HG03095 (cell line): ENCODE data around the gene EIF4E1B.

Experiments used
- ATAC-seq: cut with Tn5 transposase; IDR thresholded peaks from one replicate; pipeline ENCODE4 v1.9.1; 2021; ENCODE audit warnings: moderate library complexity; ENCODE audit not compliant: unreplicated experiment

EIF4E1B gene

GRCh38 chr5:176660860-176661641 lies 30.6 kb downstream of the EIF4E1B start:
- peak; percentile 62 for ATAC-seq

- ATAC-seq = no peak
These were observed 31.2 kb downstream of the EIF4E1B start for GRCh38 chr5:176661676-176662075.

DNA sequence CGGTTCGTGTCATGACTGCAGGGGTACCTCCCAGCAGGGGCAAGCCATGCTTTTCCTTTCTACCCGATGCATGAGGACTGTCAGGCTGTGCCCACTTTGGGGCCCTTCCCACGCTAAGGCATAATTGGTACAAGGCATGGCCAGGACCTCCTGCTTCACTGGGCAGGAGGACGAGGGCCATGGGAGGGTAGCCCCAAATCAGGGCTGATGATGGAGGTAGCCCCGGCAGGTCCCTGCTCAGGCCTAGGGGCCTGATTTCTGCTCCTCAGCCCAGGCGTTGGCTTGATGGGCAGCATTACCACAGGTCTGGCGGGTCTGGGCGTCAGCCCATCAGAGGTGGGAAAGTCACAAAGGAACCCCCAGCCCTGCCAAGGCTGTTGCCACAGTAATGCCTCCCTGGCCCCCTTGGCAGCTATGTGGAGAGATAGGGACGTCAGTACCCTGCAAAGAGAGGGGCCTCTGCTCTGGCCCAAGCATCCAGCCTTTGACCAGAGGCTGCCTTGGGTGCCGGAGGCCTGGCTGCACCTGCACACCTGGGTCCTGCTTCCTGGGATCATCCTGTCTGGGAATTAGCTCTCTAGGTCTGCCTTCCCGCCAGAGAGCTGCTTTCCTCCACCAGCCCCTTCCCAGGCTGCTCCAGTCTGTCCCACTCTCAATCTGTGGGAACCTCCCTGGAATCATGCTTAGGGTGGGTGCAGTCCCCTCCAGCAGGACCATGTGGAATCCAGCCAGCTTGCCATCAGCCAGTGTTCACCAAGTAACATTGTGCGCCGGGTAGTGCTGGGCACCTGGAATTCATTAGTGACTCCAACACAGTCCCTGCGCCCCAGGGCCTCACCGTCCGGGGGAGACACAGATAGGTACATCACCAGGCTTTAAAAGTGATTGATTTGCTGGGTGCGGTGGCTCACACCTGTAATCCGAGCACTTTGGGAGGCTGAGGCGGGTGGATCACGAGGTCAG lies 32.2 kb downstream of the EIF4E1B start:
- ATAC-seq = no peak

DNA sequence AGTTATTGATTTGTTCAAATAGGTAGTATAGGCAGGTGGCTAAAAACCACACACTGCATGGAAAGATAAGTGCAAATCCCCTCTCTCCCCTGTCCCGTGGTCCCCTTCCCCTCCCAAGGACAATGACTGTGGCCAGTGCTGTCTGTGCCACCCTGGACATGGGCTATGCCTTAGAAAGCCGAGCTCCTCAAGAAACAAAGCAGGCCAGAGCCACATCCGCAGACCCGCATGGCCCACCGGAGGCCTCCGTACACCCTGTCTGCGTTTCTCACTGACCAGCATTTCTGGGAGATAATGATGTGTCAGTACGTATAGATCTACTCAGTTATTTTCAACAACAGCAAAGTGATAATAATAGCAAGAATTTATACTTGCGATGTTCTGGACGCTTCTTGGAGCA lies 33.1 kb downstream of the EIF4E1B start:
- ATAC-seq = no peak

- no peak for ATAC-seq
These were observed 34.0 kb downstream of the EIF4E1B start for GRCh38 chr5:176664479-176664878.

GRCh38 chr5:176664886-176665285 lies 34.4 kb downstream of the EIF4E1B start:
- no peak for ATAC-seq

DNA sequence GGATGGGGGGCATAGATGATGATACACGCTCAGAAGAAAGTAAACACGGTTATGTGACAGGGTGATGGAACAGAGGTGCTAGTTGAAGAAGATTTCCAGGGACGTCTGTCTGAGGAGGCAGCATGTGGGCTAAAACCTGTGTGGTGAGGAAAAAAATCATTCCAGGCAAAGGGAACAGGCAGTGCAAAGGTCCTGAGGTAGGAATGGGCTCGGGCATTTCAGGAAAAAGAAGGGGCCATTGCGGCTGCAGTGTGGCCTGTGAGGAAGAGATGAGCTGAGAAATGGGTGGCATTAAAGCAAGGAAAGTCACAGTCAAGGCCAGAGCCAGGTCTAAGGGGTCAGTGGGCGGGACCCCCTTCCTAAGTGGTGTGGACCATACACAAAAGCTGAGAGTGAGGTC lies 35.0 kb downstream of the EIF4E1B start:
- ATAC-seq = no peak

- no peak for ATAC-seq
These were observed 37.2 kb downstream of the EIF4E1B start for GRCh38 chr5:176667637-176668036.

DNA sequence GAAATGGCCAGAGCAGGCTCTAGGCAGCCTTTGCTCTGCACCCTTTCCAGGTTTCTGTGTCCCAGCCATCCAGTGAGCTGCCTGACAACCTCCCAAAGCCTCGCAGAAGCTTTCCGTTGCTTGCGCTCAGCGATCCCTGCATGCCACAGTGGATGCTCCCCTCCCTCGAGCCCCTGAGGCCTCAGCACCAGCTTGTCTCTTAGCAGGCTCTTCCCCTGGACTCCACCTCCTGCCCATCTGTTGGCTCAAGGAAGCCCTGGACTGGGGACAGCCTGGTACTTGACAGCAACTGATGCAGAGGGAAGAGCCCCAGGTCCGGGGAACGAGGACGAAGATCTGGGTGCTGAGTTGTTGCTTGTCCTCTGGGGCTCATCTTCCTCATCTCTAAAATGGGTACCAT lies 40.0 kb downstream of the EIF4E1B start:
- no peak for ATAC-seq

DNA sequence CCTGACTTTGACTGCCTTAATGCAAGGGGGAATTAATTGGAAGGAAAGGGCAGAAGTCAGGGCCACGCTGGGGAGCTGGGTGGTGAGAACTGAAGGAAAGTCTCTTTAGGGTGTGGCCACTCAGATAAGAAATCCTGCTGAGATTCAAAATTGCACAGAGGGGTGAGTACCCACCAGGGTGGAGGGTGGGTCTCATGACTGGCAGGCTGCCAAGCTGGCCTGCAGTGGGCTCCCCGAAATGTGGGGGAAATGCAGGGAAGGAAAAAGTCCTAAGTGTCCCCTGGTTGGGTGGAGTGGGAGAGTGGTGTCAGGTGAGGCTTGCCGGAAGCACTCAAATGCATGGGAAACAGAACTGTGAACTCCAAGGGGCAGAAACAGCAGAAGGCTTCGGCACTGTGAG lies 40.9 kb downstream of the EIF4E1B start:
- no peak for ATAC-seq

- ATAC-seq = no peak
These were observed 41.6 kb downstream of the EIF4E1B start for GRCh38 chr5:176671890-176672747.

DNA sequence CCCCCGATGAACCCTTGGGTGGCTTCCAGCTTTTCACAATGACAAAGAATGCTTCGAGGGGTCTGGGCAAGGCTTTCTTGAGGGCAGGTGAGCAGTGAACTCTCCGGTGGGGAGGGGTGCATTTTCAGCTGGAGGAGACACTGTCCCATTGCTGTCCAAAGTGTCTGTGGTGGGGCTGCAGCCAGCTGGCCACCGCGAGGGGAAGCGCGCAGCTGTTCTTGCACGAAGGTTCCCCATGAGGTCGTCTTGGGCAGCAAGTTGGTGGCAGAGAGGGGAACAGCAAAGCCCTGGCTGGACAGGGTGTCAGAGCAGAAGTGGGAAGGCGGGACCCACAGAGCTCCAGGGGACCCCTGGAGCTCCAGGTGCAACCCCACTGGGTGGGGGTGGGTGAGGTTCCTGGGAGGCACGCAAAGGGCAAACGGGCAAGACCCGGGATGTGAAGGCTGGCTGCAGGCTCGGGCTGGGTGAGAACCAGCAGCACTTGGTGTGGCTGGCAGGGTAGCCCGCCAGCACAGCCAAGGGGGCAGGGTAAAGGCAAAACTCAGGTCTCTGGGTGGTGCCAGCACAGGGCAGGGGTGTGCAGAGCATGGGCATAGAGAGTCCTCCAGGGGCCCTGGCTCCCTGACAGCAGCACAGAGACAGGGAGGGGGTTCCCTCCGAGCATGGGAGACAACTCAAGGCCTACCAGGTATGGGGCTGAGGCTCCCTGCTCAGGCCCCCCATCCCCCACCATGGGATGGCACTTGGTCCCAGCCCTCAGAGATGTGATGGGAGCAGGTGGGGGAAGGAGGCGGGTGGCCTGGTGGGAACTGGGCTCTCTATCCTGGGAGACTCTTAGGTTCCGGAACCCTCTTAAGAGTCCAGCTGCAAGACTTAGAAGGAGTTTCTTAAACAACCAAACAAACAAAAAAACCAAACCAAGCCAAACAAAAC lies 43.4 kb downstream of the EIF4E1B start:
- no peak for ATAC-seq

DNA sequence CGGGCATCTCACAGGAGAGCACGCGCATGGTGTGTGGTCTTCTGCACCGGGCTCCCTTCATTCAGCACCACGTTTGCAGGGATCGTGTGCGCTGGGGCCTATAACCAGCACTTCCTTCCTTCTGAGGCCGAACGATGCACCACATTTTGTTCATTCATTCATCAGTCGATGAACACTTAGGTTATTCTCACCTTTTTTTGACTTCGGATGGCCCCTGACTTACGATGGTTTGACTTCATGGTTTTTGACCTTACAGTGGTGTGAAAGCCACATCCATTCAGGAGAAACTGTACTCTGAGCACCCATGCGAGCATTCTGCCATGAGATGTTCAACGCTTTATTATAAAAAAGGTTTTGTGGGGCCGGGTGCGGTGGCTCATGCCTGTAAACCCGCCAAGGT lies 44.3 kb downstream of the EIF4E1B start:
- no peak for ATAC-seq

DNA sequence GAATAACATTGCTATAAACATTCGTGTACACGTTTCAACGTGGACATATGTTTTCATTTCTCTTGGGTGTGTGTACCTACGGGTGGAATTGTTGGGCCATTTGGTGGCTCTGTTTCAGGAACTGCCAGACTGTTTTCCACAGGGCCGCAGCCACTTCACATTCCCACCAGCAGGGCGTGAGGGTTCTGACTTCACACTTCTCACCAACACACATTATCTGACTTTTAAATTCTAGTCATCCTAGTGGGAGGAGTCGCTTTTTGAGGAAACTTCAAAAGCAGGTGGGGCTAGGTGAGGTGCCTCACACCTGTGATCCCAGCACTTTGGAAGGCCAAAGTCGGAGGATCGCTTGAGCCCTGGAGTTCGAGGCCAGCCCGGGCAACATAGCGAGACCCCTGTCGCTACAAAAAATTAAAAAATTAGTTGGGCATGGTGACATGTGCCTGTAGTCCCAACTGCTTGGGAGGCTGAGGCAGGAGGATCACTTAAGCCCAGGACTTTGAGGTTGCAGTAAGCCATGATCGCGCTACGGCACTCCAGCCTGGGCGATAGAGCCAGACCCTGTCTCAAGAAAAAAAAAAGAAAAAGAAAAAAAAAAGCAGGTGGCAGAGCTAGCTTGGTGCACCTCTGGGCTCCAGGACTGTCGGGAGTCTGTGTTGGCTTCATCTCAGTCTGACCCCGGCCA lies 45.3 kb downstream of the EIF4E1B start:
- ATAC-seq = no peak

GRCh38 chr5:176676361-176676824 lies 45.9 kb downstream of the EIF4E1B start:
- peak; percentile 77 for ATAC-seq

GRCh38 chr5:176677209-176677939 lies 46.9 kb downstream of the EIF4E1B start:
- no peak for ATAC-seq

GRCh38 chr5:176678584-176678983 lies 48.1 kb downstream of the EIF4E1B start:
- ATAC-seq = no peak

DNA sequence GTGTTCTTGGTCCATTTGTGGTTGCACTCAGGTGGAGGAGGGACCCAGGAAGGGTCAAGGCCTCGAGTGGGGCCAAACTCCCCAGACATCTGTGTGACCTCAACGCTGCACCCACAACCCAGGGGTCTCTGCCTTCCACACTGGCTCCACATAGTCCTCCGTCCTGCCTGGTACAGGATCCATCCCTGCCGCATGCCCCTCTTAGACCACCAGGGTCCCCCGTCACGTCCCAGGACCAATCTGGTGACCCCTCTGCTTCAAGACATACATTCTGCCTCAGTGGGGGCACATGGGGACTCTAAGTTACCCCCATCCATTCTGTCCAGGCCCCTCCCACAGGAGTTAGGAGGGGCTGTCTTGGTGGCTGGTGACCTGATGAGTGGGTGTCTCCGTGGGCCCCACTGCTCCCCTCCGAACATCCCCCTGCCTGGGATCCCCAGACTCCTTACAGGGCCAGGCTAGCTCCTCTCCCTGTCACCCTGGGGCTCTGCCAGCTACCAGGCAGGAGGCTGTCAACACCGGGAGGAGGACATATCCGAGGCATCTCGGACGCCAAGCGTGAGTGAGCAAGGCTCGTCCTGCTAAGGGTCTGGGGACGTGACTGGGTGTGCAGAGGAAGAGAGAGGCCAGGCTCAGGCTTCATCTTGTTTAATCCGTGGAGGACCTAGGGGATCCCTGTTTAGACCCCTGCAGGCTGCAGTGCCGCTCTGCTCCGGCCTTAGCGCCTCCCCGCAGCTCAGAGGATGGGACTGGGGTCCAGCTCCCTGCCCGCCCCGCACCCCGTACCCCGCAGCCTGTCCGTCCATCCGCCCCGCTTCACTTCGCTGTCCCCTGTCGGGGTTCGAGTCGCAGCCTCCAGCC lies 49.1 kb downstream of the EIF4E1B start:
- no peak for ATAC-seq
